Measurements from ENCODE around the gene WNK2.

DNA sequence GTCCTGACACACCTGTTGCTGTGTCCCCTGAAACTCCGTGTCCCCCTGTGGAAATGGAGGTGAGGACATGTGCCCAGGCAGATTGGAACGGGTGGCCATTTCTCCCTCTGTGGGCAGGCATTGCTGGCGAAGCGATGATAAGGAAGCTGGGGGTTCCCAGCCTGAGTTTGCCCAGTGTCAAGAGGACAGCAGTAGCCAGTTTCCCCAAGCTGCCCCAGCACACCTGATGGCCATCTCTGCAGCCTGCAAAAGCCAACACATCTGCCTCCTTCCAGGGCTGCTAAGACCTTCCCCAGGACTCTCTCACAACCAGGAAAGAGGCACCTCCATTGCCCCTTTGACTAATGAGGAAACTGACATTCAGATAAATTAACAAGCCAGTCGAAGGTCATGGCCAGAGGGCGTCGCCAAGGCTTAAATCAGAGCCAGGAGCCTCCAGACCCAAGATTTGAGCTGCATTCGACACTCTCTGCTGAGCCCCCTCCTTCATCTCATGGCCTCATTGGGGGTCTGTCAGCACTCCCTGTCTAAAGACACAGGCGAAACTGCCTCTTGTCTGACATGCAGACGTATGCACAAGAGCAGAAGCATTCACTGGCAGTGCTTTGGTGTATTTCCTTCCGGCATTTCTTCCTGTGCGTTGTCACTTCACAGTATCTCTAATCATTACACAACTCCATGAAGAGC lies 10.4 kb upstream of the WNK2 start:
- TF ChIP-seq, protein P1, sequence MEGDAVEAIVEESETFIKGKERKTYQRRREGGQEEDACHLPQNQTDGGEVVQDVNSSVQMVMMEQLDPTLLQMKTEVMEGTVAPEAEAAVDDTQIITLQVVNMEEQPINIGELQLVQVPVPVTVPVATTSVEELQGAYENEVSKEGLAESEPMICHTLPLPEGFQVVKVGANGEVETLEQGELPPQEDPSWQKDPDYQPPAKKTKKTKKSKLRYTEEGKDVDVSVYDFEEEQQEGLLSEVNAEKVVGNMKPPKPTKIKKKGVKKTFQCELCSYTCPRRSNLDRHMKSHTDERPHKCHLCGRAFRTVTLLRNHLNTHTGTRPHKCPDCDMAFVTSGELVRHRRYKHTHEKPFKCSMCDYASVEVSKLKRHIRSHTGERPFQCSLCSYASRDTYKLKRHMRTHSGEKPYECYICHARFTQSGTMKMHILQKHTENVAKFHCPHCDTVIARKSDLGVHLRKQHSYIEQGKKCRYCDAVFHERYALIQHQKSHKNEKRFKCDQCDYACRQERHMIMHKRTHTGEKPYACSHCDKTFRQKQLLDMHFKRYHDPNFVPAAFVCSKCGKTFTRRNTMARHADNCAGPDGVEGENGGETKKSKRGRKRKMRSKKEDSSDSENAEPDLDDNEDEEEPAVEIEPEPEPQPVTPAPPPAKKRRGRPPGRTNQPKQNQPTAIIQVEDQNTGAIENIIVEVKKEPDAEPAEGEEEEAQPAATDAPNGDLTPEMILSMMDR (conservative IDR thresholded peaks at IDR 0.05 in 1 of 2, IDR thresholded peaks at IDR 0.05 in 1 of 2; ENCODE audit: extremely low read depth in 1 of 2, insufficient read depth in 1 of 2, low read depth in 1 of 2, low read length in 2 of 2) = no peak
- no peak for TF ChIP-seq EZH2 (IDR thresholded peaks at IDR 0.05; ENCODE audit: borderline replicate concordance, low read length)

Data from mammary epithelial cell (primary cell).